ENCODE results near the gene EDEM3.

The EDEM3 gene

DNA sequence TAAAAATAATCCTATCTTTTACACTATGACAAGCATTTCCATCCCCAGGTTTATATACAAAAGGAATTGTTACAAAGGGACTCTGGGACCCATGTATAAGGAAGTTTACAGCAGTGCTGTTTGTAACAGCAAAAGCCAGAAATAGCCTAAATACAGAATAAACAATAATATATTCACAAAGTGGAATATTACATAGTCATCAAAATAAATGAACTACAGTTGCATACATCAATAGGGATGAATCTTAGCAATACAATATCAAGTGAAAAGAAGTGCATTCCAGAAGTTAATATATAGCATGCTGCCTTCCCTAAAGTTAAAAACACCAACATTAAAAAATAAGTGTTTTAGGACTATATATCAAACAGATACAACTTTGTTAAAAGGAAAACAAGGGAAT is 77.3 kb downstream of the EDEM3 start:
- Histone ChIP-seq H3K27ac (ENCODE audit: low read length) (no peak overlapping the region), H3K4me1 (ENCODE audit: control insufficient read depth, insufficient read depth, low read length) (no peaks in the 10 kb centered on the region), H3K27me3 (ENCODE audit: control insufficient read depth in 1 of 2, insufficient read depth in 2 of 2, low read length in 2 of 2) (no peaks in the 10 kb centered on the region), H3K9me3 (ENCODE audit: control insufficient read depth in 2 of 2, low read length in 2 of 2) (peaks cover 0 to 2% of the 10 kb centered on the region in 2 donors), H3K4me3 (ENCODE audit: low read length in 2 of 2) (no peak overlapping the region), H3K36me3 (ENCODE audit: control insufficient read depth in 2 of 2, insufficient read depth in 2 of 2, low read length in 2 of 2) (no peaks in the 10 kb centered on the region), H3K9ac (ENCODE audit: low read length in 2 of 2) (no peak overlapping the region)

DNA sequence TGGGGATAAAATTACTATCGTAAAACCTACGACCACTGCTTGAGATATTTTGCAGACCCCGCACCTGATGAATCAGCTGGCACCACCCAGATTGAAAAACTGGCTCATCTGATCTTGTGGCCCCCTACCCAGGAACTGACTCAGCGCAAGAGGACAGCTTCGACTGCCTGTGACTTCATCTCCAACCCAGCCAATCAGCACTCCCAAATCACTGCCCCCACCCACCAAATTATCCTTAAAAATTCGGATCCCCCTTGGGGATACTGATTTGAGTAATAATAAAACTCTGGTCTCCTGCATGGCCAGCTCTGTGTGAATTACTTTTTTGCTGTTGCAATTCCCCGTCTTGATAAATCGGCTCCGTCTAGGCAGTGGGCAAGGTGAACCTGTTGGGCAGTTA is 81.4 kb downstream of the EDEM3 start:
- Histone ChIP-seq H3K9ac (ENCODE audit: low read length in 2 of 2) (no peak overlapping the region), H3K36me3 (ENCODE audit: control insufficient read depth in 2 of 2, insufficient read depth in 2 of 2, low read length in 2 of 2) (no peaks in the 10 kb centered on the region), H3K27me3 (ENCODE audit: control insufficient read depth in 1 of 2, insufficient read depth in 2 of 2, low read length in 2 of 2) (no peaks in the 10 kb centered on the region), H3K4me3 (ENCODE audit: low read length in 2 of 2) (no peak overlapping the region), H3K9me3 (ENCODE audit: control insufficient read depth in 2 of 2, low read length in 2 of 2) (no peaks in the 10 kb centered on the region), H3K27ac (ENCODE audit: low read length) (no peak overlapping the region), H3K4me1 (ENCODE audit: control insufficient read depth, insufficient read depth, low read length) (no peaks in the 10 kb centered on the region)

DNA sequence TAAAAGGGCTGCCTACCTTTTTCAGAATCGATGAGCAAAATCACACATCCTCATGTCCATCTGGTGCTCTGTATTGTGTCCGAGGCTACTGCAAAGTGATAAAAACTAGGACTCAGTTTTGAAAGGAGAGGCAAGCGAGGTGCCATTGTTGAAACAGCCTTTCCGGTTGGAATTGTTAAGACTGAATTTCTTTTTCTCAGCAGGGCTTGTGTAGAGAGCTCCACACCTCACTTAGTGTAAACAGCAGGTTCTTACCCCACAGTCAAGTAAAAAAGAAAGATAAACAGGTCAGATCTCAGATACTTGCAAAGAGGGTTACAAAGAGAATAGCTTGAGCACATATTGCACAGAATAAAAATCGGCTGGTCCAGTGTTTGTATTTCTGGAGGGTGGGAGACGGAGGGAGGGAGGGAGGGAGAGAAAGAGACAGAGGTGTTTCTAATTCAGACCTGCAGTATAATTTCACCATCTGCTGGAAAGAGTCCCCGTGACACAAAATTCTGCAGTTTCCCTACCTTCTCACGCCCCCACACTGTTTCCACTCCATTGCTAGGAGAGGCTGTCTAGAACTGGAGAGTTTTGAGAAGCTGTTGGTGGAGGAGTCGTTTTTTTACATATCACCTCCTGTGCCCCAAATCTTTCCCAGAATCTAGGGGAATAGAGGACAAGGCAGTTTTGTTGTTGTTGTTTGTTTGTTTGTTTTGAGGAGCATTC is 82.5 kb downstream of the EDEM3 start:
- Histone ChIP-seq H3K27me3 (ENCODE audit: control insufficient read depth in 1 of 2, insufficient read depth in 2 of 2, low read length in 2 of 2) (no peaks in the 10 kb centered on the region), H3K36me3 (ENCODE audit: control insufficient read depth in 2 of 2, insufficient read depth in 2 of 2, low read length in 2 of 2) (no peaks in the 10 kb centered on the region), H3K4me3 (ENCODE audit: low read length in 2 of 2) (no peak overlapping the region), H3K9me3 (ENCODE audit: control insufficient read depth in 2 of 2, low read length in 2 of 2) (no peaks in the 10 kb centered on the region), H3K9ac (ENCODE audit: low read length in 2 of 2) (no peak overlapping the region), H3K27ac (ENCODE audit: low read length) (no peak overlapping the region), H3K4me1 (ENCODE audit: control insufficient read depth, insufficient read depth, low read length) (no peaks in the 10 kb centered on the region)

DNA sequence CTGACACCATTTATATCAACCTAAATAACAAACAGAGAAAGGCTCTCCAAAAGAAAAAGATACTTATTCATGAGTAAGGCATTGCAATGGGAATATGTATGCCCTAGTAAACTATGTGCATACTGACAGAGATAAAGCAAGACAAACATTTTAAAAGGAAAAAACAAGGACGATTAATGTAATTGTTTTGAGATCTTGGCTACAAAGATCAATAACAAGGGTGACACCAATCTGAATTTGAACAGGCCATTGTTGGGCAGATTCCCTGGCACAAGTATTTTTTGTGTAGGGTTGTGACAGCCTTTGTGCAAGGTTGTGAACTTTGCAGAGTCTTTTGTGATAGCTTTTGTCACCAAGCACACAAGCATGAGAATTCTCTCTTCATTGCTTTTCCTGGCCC is 85.3 kb downstream of the EDEM3 start:
- Histone ChIP-seq H3K36me3 (ENCODE audit: control insufficient read depth in 2 of 2, insufficient read depth in 2 of 2, low read length in 2 of 2) (no peaks in the 10 kb centered on the region), H3K4me1 (ENCODE audit: control insufficient read depth, insufficient read depth, low read length) (peaks cover 2% of the 10 kb centered on the region), H3K9ac (ENCODE audit: low read length in 2 of 2) (no peak overlapping the region), H3K4me3 (ENCODE audit: low read length in 2 of 2) (no peak overlapping the region), H3K9me3 (ENCODE audit: control insufficient read depth in 2 of 2, low read length in 2 of 2) (no peaks in the 10 kb centered on the region), H3K27me3 (ENCODE audit: control insufficient read depth in 1 of 2, insufficient read depth in 2 of 2, low read length in 2 of 2) (no peaks in the 10 kb centered on the region), H3K27ac (ENCODE audit: low read length) (no peak overlapping the region)

DNA sequence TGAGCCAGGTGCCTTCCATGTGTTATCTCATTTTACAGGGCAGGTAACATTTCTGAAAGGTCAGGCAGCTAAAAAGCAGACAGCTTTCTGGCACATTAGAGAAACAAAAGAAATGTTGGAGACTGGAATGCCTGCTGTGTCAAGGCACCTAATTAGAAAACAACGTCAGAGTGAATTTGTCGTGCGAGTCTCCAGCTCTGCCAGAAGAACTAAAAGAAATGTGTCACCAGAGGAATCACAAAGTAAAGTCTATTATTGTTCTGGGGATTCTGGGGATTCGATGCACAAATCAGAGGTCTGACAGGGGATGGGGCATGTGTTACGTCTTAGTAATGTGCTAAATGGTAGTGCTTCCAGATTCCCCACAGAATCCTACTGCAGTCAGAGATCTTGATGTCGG is 89.3 kb downstream of the EDEM3 start:
- Histone ChIP-seq H3K36me3 (ENCODE audit: control insufficient read depth in 2 of 2, insufficient read depth in 2 of 2, low read length in 2 of 2) (no peaks in the 10 kb centered on the region), H3K27me3 (ENCODE audit: control insufficient read depth in 1 of 2, insufficient read depth in 2 of 2, low read length in 2 of 2) (no peaks in the 10 kb centered on the region), H3K4me1 (ENCODE audit: control insufficient read depth, insufficient read depth, low read length) (peaks cover 13% of the 10 kb centered on the region), H3K4me3 (ENCODE audit: low read length in 2 of 2) (no peak overlapping the region), H3K27ac (ENCODE audit: low read length) (no peak overlapping the region), H3K9ac (ENCODE audit: low read length in 2 of 2) (no peak overlapping the region), H3K9me3 (ENCODE audit: control insufficient read depth in 2 of 2, low read length in 2 of 2) (no peaks in the 10 kb centered on the region)

DNA sequence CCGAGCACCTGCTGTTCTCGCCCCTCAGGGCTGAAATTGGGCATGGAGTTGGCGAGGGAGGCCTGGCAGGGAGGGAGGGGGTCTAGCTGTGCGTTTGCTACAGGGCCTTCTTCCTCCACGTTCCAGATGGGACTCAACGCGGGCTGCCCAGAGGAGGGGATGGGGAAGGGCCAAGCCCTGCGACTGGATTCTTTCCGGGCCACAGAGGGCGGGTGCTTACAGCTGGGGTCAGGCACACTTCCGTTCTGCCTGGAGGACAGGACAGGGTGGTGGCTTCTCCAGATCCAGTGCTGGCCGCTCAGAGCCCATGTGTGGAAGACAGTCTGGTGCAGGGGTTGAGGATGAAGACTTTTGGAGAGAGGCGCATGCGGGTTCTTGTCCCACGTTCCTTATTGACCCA is 90.0 kb downstream of the EDEM3 start:
- H3K9ac ChIP-seq (ENCODE audit: low read length in 2 of 2): no peak overlapping the region
- no peaks in the 10 kb centered on the region for H3K9me3 ChIP-seq (ENCODE audit: control insufficient read depth in 2 of 2, low read length in 2 of 2)
- H3K36me3 ChIP-seq (ENCODE audit: control insufficient read depth in 2 of 2, insufficient read depth in 2 of 2, low read length in 2 of 2): no peaks in the 10 kb centered on the region
- H3K4me3 ChIP-seq (ENCODE audit: low read length in 2 of 2): peak overlapping the region in 1 of 2 donors; percentile 70
- H3K4me1 ChIP-seq (ENCODE audit: control insufficient read depth, insufficient read depth, low read length): peaks cover 13% of the 10 kb centered on the region
- H3K27me3 ChIP-seq (ENCODE audit: control insufficient read depth in 1 of 2, insufficient read depth in 2 of 2, low read length in 2 of 2): no peaks in the 10 kb centered on the region
- no peak overlapping the region for H3K27ac ChIP-seq (ENCODE audit: low read length)

DNA sequence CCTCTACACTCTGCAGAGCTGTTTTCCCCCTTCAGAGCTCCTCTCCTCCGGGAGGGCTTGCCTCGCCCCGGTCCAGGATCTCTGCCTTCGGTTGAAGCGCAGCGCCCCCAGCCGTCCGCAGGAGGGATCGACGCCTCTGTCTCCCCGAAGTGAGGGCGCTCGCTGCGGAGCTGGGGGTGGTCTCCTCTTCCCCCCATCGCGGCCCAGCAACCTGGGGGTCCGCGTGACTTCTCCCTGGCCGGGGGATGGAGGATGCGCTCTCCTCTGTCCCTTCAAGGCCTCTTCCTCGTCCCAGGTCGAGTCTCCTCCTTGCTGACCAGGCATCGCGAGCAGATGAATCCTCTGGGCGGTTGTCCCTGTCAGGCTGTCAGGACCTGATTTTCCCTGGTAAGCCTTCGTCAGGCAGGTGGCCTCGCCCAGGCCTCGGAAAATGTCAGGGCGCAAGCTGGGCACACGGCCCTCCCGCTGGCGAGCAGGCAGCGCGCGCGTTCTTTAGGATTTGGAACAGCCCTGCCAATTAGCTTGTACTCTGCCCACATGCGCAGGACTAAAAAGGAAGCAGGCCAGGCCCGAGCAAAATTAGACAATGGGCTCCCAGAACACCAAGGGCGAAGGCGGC is 90.5 kb downstream of the EDEM3 start:
- Histone ChIP-seq H3K9me3 (ENCODE audit: control insufficient read depth in 2 of 2, low read length in 2 of 2) (no peaks in the 10 kb centered on the region), H3K27me3 (ENCODE audit: control insufficient read depth in 1 of 2, insufficient read depth in 2 of 2, low read length in 2 of 2) (no peaks in the 10 kb centered on the region), H3K27ac (ENCODE audit: low read length) (no peak overlapping the region), H3K4me1 (ENCODE audit: control insufficient read depth, insufficient read depth, low read length) (peaks cover 13% of the 10 kb centered on the region), H3K36me3 (ENCODE audit: control insufficient read depth in 2 of 2, insufficient read depth in 2 of 2, low read length in 2 of 2) (no peaks in the 10 kb centered on the region), H3K4me3 (ENCODE audit: low read length in 2 of 2) (peak overlapping the region; percentile 59 to 70), H3K9ac (ENCODE audit: low read length in 2 of 2) (peak overlapping the region; percentile 46 to 51)

DNA sequence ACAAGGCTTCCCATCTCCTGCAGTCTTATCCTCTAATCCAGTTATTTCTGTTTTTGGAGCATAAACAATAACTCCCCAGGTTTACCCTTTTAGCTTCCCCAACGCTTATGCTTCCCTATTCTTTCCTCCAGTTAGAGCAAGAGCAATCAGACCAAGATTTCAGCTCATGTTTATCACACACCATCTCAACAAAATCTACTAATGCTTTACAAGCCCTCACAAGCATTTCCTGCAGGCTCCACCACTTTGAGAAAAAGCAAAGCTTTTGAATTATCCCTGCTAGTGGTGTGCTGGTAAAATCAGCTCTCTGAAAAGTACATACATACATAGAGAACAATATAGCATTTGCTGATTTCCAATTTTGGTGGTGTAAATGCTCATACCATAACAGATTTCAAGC is 92.9 kb downstream of the EDEM3 start:
- H3K36me3 ChIP-seq (ENCODE audit: control insufficient read depth in 2 of 2, insufficient read depth in 2 of 2, low read length in 2 of 2): no peaks in the 10 kb centered on the region
- H3K9ac ChIP-seq (ENCODE audit: low read length in 2 of 2): no peak overlapping the region
- no peak overlapping the region for H3K4me3 ChIP-seq (ENCODE audit: low read length in 2 of 2)
- no peak overlapping the region for H3K27ac ChIP-seq (ENCODE audit: low read length)
- H3K27me3 ChIP-seq (ENCODE audit: control insufficient read depth in 1 of 2, insufficient read depth in 2 of 2, low read length in 2 of 2): no peaks in the 10 kb centered on the region
- H3K9me3 ChIP-seq (ENCODE audit: control insufficient read depth in 2 of 2, low read length in 2 of 2): no peaks in the 10 kb centered on the region
- peaks cover 13% of the 10 kb centered on the region for H3K4me1 ChIP-seq (ENCODE audit: control insufficient read depth, insufficient read depth, low read length)

DNA sequence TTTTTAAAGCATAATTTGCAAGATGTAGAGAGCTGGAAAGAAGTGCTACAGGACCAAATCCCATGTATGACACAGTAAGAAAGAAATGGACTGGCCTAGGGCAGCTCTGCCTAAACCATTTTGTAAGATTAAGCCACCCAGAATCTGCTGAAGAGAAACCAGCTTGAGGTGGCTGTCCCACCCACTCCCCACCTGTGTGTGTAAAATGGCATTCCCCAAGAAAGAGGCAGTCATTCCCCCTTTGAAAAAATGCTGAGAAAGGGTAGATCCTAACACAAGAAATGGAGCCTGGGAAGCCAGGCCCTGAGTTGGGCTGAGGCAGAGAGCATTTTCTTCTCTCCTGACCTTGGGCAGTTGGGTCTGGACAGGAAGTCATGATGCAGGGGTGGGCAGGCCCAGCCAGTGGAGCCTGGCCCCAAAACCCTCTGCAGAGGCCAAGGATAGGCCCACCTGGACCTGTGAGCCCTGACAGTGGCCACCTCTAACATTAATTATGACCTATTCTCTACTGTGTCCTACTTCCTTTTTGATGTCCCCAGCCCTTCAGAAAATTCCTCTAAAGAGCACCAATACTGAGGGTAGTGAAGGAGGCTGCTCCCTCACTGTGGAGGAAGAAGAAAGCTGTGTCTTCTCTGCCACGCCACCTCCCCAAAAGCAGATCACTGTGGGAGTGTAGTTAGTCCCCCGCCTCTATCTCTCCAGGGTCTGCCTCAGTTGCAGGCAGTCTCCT is 94.0 kb downstream of the EDEM3 start:
- H3K27me3 ChIP-seq (ENCODE audit: control insufficient read depth in 1 of 2, insufficient read depth in 2 of 2, low read length in 2 of 2): no peaks in the 10 kb centered on the region
- H3K9me3 ChIP-seq (ENCODE audit: control insufficient read depth in 2 of 2, low read length in 2 of 2): no peaks in the 10 kb centered on the region
- H3K27ac ChIP-seq (ENCODE audit: low read length): no peak overlapping the region
- no peak overlapping the region for H3K4me3 ChIP-seq (ENCODE audit: low read length in 2 of 2)
- H3K9ac ChIP-seq (ENCODE audit: low read length in 2 of 2): no peak overlapping the region
- H3K4me1 ChIP-seq (ENCODE audit: control insufficient read depth, insufficient read depth, low read length): peaks cover 13% of the 10 kb centered on the region
- H3K36me3 ChIP-seq (ENCODE audit: control insufficient read depth in 2 of 2, insufficient read depth in 2 of 2, low read length in 2 of 2): no peaks in the 10 kb centered on the region

DNA sequence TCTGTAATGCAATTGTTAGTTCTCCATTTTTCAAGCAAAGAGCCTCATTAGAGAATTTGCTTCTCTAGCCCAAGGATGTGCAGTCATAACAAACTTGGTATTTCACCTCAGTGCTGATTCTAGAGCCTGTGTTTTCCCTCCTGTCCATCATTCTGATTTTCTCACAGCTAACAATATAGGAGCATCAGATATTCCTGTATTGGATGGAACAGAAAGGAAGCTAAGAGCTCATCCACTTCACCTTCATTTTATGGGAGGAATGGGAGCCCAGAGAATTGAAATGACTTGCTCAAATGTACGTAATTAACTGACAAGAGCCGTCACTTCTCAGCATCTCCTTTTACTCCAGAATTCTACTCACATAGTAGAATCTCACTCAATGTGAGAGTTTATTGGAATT is 96.6 kb downstream of the EDEM3 start:
- Histone ChIP-seq H3K4me1 (ENCODE audit: control insufficient read depth, insufficient read depth, low read length) (no peaks in the 10 kb centered on the region), H3K9me3 (ENCODE audit: control insufficient read depth in 2 of 2, low read length in 2 of 2) (no peaks in the 10 kb centered on the region), H3K27me3 (ENCODE audit: control insufficient read depth in 1 of 2, insufficient read depth in 2 of 2, low read length in 2 of 2) (no peaks in the 10 kb centered on the region), H3K9ac (ENCODE audit: low read length in 2 of 2) (no peak overlapping the region), H3K4me3 (ENCODE audit: low read length in 2 of 2) (no peak overlapping the region), H3K36me3 (ENCODE audit: control insufficient read depth in 2 of 2, insufficient read depth in 2 of 2, low read length in 2 of 2) (no peaks in the 10 kb centered on the region), H3K27ac (ENCODE audit: low read length) (no peak overlapping the region)

DNA sequence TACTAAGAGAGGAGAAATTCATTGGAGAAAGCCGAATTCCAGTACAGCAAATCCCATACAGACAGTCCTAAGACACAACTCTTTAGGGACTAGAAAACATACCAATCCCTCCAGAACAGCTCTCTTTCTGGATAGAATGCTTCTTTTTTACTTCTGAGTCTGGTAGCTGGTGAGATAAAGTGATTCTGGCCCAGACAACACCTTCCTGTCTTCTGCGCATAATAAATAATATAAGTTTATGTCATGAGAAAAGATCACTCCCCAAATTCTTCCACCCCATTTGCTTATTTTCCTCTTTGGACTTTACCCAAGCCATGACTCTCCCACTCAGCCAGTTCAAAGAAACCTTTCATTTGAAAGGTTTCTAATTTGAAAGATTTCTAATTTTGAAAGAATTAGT is 98.4 kb downstream of the EDEM3 start:
- no peak overlapping the region for H3K4me3 ChIP-seq (ENCODE audit: low read length in 2 of 2)
- no peaks in the 10 kb centered on the region for H3K4me1 ChIP-seq (ENCODE audit: control insufficient read depth, insufficient read depth, low read length)
- H3K27ac ChIP-seq (ENCODE audit: low read length): no peak overlapping the region
- H3K36me3 ChIP-seq (ENCODE audit: control insufficient read depth in 2 of 2, insufficient read depth in 2 of 2, low read length in 2 of 2): no peaks in the 10 kb centered on the region
- no peak overlapping the region for H3K9ac ChIP-seq (ENCODE audit: low read length in 2 of 2)
- peaks cover 0 to 4% of the 10 kb centered on the region in 2 donors for H3K9me3 ChIP-seq (ENCODE audit: control insufficient read depth in 2 of 2, low read length in 2 of 2)
- no peaks in the 10 kb centered on the region for H3K27me3 ChIP-seq (ENCODE audit: control insufficient read depth in 1 of 2, insufficient read depth in 2 of 2, low read length in 2 of 2)

Measured in stomach smooth muscle (tissue), 2 donors.